Liver (tissue), 9 donors: ENCODE measurements around the gene KIT. TPM values are rescaled to one million over a fixed set of nuclear protein-coding genes. Genes with fewer than 3 reads are reported as not detected.

Source experiments
- DNase-seq: peaks from one replicate; pipeline ENCODE4 v3.0.0-alpha.2; 2017; ENCODE audit warnings: low spot score
- H3K27ac ChIP-seq, 2 donors: one replicate each; pipeline ENCODE4 v1.7.0; 2013; ENCODE audit warnings: inconsistent platforms in 2 of 2, low read length in 2 of 2, control low read depth in 1 of 2, low read depth in 1 of 2, mild to moderate bottlenecking in 1 of 2
- H3K27me3 ChIP-seq, 4 donors: one replicate each; pipeline versions ENCODE4 v1.6.1 to v1.7.0; 2013; ENCODE audit warnings: low read length in 3 of 4, inconsistent platforms in 1 of 4, mild to moderate bottlenecking in 1 of 4, moderate library complexity in 1 of 4; ENCODE audit not compliant: control insufficient read depth in 4 of 4, insufficient read depth in 4 of 4
- H3K36me3 ChIP-seq, 4 donors: one replicate each; pipeline versions ENCODE4 v1.6.1 to v1.7.0; 2013; ENCODE audit warnings: low read length in 3 of 4, mild to moderate bottlenecking in 3 of 4, low read depth in 1 of 4, moderate library complexity in 1 of 4; ENCODE audit not compliant: control insufficient read depth in 4 of 4, insufficient read depth in 3 of 4
- H3K4me1 ChIP-seq, 4 donors: one replicate each; pipeline versions ENCODE4 v1.6.1 to v1.7.0; 2013; ENCODE audit warnings: low read length in 3 of 4, mild to moderate bottlenecking in 3 of 4, moderate library complexity in 1 of 4; ENCODE audit not compliant: control insufficient read depth in 4 of 4, insufficient read depth in 4 of 4
- H3K4me3 ChIP-seq, 3 donors: one replicate each; pipeline versions ENCODE4 v1.6.1 to v1.7.0; 2013; ENCODE audit warnings: low read length in 3 of 3, control low read depth in 1 of 3, low read depth in 1 of 3, mild to moderate bottlenecking in 1 of 3
- H3K9ac ChIP-seq, 2 donors: one replicate each; pipeline ENCODE4 v1.7.0; 2013; ENCODE audit warnings: low read length in 2 of 2, mild to moderate bottlenecking in 2 of 2, moderate library complexity in 2 of 2, control low read depth in 1 of 2, low read depth in 1 of 2
- H3K9me3 ChIP-seq, 4 donors: one replicate each; pipeline versions ENCODE4 v1.6.1 to v1.7.0; 2013; ENCODE audit warnings: low read length in 3 of 4; ENCODE audit not compliant: control insufficient read depth in 4 of 4
- ATF3 ChIP-seq: IDR thresholded peaks from 2 replicates; pipeline ENCODE4 v1.6.1; 2016; ENCODE audit warnings: antibody characterized with exemption
- EGR1 ChIP-seq, 2 donors: IDR thresholded peaks; 2 replicates each; pipeline ENCODE4 v1.6.1; 2016 to 2018; ENCODE audit warnings: antibody characterized with exemption in 2 of 2, low read depth in 2 of 2
- FOXA1 ChIP-seq: IDR thresholded peaks from 2 replicates; pipeline ENCODE4 v1.6.1; 2016; ENCODE audit warnings: antibody characterized with exemption
- FOXA2 ChIP-seq: IDR thresholded peaks from 2 replicates; pipeline ENCODE4 v1.6.1; 2016; ENCODE audit warnings: antibody characterized with exemption
- GABPA ChIP-seq, 2 donors: IDR thresholded peaks in 1 of 2; conservative IDR thresholded peaks in 1 of 2; 2 replicates each; pipeline ENCODE4 v1.6.1; 2016; ENCODE audit warnings: antibody characterized with exemption in 2 of 2, mild to moderate bottlenecking in 1 of 2, moderate library complexity in 1 of 2
- HNF4A ChIP-seq, 2 donors: conservative IDR thresholded peaks; 2 replicates each; pipeline ENCODE4 v1.6.1; 2016; ENCODE audit warnings: antibody characterized with exemption in 2 of 2, mild to moderate bottlenecking in 2 of 2
- HNF4G ChIP-seq: IDR thresholded peaks from 2 replicates; pipeline ENCODE4 v1.6.1; 2016; ENCODE audit warnings: antibody characterized with exemption
- JUND ChIP-seq, 2 donors: IDR thresholded peaks; 2 replicates each; pipeline ENCODE4 v1.6.1; 2016; ENCODE audit warnings: antibody characterized with exemption in 2 of 2
- MAX ChIP-seq: IDR thresholded peaks from 2 replicates; pipeline ENCODE4 v1.6.1; 2016; ENCODE audit warnings: antibody characterized with exemption
- NR2F2 ChIP-seq: IDR thresholded peaks from 2 replicates; pipeline ENCODE4 v1.6.1; 2016; ENCODE audit warnings: antibody characterized with exemption
- RAD21 ChIP-seq, 2 donors: IDR thresholded peaks; 2 replicates each; pipeline ENCODE4 v1.6.1; 2016; ENCODE audit warnings: antibody characterized with exemption in 2 of 2, mild to moderate bottlenecking in 2 of 2
- REST ChIP-seq: IDR thresholded peaks from 2 replicates; pipeline ENCODE4 v1.6.1; 2016; ENCODE audit warnings: antibody characterized with exemption, mild to moderate bottlenecking
- RXRA ChIP-seq, 2 donors: IDR thresholded peaks; 2 replicates each; pipeline ENCODE4 v1.6.1; 2017 to 2018; ENCODE audit warnings: antibody characterized with exemption in 2 of 2, mild to moderate bottlenecking in 1 of 2
- SP1 ChIP-seq: IDR thresholded peaks from 2 replicates; pipeline ENCODE4 v1.6.1; 2018; ENCODE audit warnings: antibody characterized with exemption, mild to moderate bottlenecking
- TAF1 ChIP-seq: conservative IDR thresholded peaks from 2 replicates; pipeline ENCODE4 v1.6.1; 2016; ENCODE audit warnings: antibody characterized with exemption, mild to moderate bottlenecking
- YY1 ChIP-seq: IDR thresholded peaks from 2 replicates; pipeline ENCODE4 v1.6.1; 2016; ENCODE audit warnings: antibody characterized with exemption, mild to moderate bottlenecking
- ZBTB33 ChIP-seq: IDR thresholded peaks from 2 replicates; pipeline ENCODE4 v1.6.1; 2016; ENCODE audit warnings: antibody characterized with exemption
- WGBS: extraction: QIAGEN DNeasy Blood & Tissue Kit; methylation state at CpG from one replicate; pipeline ENCODE4 v1.1.7; 2013; 5-methylcytosine and 5-hydroxymethylcytosine counted together
- polyA plus RNA-seq, 2 donors: library from polyadenylated mRNA; stranded (reverse) in 1 of 2; unstranded in 1 of 2; fragments of 200-250 nt in 1 of 2; fragments of >200 nt in 1 of 2; fragmentation: Nextera tagmentation in 1 of 2; extraction: Ambion mirVana in 1 of 2; gene quantifications; one replicate each; pipeline versions ENCODE4 v1.2.1 to v1.2.3, GENCODE V29; 2013 to 2015
- total RNA-seq, 2 donors: library from RNA; depleted of rRNA; stranded (reverse); fragments of >200 nt; gene quantifications; one replicate each; pipeline ENCODE4 v1.2.3, GENCODE V29; 2014
- TF ChIP-seq, protein P1 (sequence below): fragments of 150-350 bp; IDR thresholded peaks from 2 replicates; pipeline ENCODE4 v1.5.1; 2017; ENCODE audit warnings: improper control_type of control experiment, low read depth, low read length; ENCODE audit not compliant: missing input control
- donor health status: healthy.
- donor health status: healthy.
- donor health status: healthy.
- donor health status: healthy.
- donor health status: healthy.

The KIT gene
- total and polyA plus RNA-seq, 4 donors = 0.06 to 5.5 (median 0.96) TPM

- Histone ChIP-seq H3K27ac (no peak overlapping the region), H3K36me3 (no peaks in the 10 kb centered on the region), H3K27me3 (no peaks in the 10 kb centered on the region), H3K9me3 (no peaks in the 10 kb centered on the region), H3K9ac (no peak overlapping the region), H3K4me1 (no peaks in the 10 kb centered on the region), H3K4me3 (no peak overlapping the region)
- 67% methylated on average over 2 of the region's 2 CpGs for WGBS
- no peak for DNase-seq
- TF ChIP-seq, protein P1, sequence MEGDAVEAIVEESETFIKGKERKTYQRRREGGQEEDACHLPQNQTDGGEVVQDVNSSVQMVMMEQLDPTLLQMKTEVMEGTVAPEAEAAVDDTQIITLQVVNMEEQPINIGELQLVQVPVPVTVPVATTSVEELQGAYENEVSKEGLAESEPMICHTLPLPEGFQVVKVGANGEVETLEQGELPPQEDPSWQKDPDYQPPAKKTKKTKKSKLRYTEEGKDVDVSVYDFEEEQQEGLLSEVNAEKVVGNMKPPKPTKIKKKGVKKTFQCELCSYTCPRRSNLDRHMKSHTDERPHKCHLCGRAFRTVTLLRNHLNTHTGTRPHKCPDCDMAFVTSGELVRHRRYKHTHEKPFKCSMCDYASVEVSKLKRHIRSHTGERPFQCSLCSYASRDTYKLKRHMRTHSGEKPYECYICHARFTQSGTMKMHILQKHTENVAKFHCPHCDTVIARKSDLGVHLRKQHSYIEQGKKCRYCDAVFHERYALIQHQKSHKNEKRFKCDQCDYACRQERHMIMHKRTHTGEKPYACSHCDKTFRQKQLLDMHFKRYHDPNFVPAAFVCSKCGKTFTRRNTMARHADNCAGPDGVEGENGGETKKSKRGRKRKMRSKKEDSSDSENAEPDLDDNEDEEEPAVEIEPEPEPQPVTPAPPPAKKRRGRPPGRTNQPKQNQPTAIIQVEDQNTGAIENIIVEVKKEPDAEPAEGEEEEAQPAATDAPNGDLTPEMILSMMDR = no peak
- TF ChIP-seq HNF4A (conservative IDR thresholded peaks at IDR 0.05) = no peak
- TF ChIP-seq YY1 = no peak
- TF ChIP-seq GABPA (IDR thresholded peaks at IDR 0.05 in 1 of 2, conservative IDR thresholded peaks at IDR 0.05 in 1 of 2) = no peak
- TF ChIP-seq REST = no peak
- no peak for TF ChIP-seq NR2F2
- no peak for TF ChIP-seq ZBTB33
- no peak for TF ChIP-seq EGR1 (IDR thresholded peaks at IDR 0.05; ENCODE audit: low read depth in 2 of 2)
- no peak for TF ChIP-seq RXRA (IDR thresholded peaks at IDR 0.05)
- TF ChIP-seq SP1 = no peak
- TF ChIP-seq RAD21 (IDR thresholded peaks at IDR 0.05) = no peak
- TF ChIP-seq TAF1 = no peak
- no peak for TF ChIP-seq MAX
- no peak for TF ChIP-seq ATF3
- TF ChIP-seq FOXA2 = no peak
- TF ChIP-seq FOXA1 = no peak
- TF ChIP-seq HNF4G = no peak
- TF ChIP-seq JUND (IDR thresholded peaks at IDR 0.05) = no peak
Observed at GRCh38 chr4:54727346-54727745, 69.6 kb downstream of the KIT start.
